ENCODE data around the gene RIMBP2. TPM values are rescaled to one million over a fixed set of nuclear protein-coding genes. Genes with fewer than 3 reads are reported as not detected.
A peak's percentile ranks its signal among the peaks of the same experiment; 100 is the strongest.

Gene RIMBP2
- total and polyA plus RNA-seq, 2 experiments from 2014 or later: 0.31 to 0.37 TPM

- 0 out of 2 replicates have a peak overlapping the region, but pooled peaks have one; percentile 10 for H2AFZ ChIP-seq
- H3K4me3 ChIP-seq: no peak overlapping the region
- H3K79me2 ChIP-seq (replicated peaks; ENCODE audit: insufficient read depth): no peaks in the 10 kb centered on the region
Observed at GRCh38 chr12:130398100-130398848, 317.8 kb downstream of the RIMBP2 start.

More at GRCh38 chr12:130398100-130398848, 317.8 kb downstream of the RIMBP2 start:
- H3K4me2 ChIP-seq: no peak overlapping the region
- peaks cover 94% of the 10 kb centered on the region for H3K9me3 Mint-ChIP-seq
- H4K20me1 ChIP-seq (replicated peaks; ENCODE audit: insufficient read depth): no peaks in the 10 kb centered on the region
- H3F3A ChIP-seq (replicated peaks; ENCODE audit: low read depth): no peaks in the 10 kb centered on the region
- H3K4me1 Mint-ChIP-seq: no peaks in the 10 kb centered on the region
- no peak overlapping the region for H3K27ac Mint-ChIP-seq
- H3K27me3 Mint-ChIP-seq (ENCODE audit: insufficient read depth, low read depth, poor library complexity): peaks cover 11% of the 10 kb centered on the region
- no peak overlapping the region for H3K27ac ChIP-seq (ENCODE audit: low read depth)
- DNase-seq (ENCODE audit: low spot score) (no peak), ATAC-seq (no peak)
- no peaks in the 10 kb centered on the region for H3K4me1 ChIP-seq (ENCODE audit: insufficient read depth)
- H3K4me3 Mint-ChIP-seq: no peak overlapping the region
- H3K27me3 ChIP-seq (ENCODE audit: insufficient read depth): no peaks in the 10 kb centered on the region
- TF ChIP-seq EZH2 (IDR thresholded peaks at IDR 0.05; ENCODE audit: low read depth, unreplicated experiment) (no peak), STAT1 (IDR thresholded peaks at IDR 0.05; ENCODE audit: unreplicated experiment) (no peak), ZNF331 (CRISPR knock-in tag; IDR thresholded peaks at IDR 0.05; ENCODE audit: low read depth) (no peak), EZH2phosphoT487 (IDR thresholded peaks at IDR 0.05; ENCODE audit: unreplicated experiment) (no peak), ETS1 (IDR thresholded peaks at IDR 0.05) (no peak), ZNF114 (CRISPR knock-in tag; IDR thresholded peaks at IDR 0.05) (no peak), NANOG (IDR thresholded peaks at IDR 0.05; ENCODE audit: borderline replicate concordance) (no peak), JUNB (IDR thresholded peaks at IDR 0.05; ENCODE audit: unreplicated experiment) (no peak), CTCF (conservative IDR thresholded peaks at IDR 0.05; ENCODE audit: low read depth in 2 of 2) (no peak), CREB1 (CRISPR knock-in tag; IDR thresholded peaks at IDR 0.05; ENCODE audit: low read depth) (no peak), ZNF462 (CRISPR knock-in tag; IDR thresholded peaks at IDR 0.05) (no peak)
- TF ChIP-seq, protein P1, sequence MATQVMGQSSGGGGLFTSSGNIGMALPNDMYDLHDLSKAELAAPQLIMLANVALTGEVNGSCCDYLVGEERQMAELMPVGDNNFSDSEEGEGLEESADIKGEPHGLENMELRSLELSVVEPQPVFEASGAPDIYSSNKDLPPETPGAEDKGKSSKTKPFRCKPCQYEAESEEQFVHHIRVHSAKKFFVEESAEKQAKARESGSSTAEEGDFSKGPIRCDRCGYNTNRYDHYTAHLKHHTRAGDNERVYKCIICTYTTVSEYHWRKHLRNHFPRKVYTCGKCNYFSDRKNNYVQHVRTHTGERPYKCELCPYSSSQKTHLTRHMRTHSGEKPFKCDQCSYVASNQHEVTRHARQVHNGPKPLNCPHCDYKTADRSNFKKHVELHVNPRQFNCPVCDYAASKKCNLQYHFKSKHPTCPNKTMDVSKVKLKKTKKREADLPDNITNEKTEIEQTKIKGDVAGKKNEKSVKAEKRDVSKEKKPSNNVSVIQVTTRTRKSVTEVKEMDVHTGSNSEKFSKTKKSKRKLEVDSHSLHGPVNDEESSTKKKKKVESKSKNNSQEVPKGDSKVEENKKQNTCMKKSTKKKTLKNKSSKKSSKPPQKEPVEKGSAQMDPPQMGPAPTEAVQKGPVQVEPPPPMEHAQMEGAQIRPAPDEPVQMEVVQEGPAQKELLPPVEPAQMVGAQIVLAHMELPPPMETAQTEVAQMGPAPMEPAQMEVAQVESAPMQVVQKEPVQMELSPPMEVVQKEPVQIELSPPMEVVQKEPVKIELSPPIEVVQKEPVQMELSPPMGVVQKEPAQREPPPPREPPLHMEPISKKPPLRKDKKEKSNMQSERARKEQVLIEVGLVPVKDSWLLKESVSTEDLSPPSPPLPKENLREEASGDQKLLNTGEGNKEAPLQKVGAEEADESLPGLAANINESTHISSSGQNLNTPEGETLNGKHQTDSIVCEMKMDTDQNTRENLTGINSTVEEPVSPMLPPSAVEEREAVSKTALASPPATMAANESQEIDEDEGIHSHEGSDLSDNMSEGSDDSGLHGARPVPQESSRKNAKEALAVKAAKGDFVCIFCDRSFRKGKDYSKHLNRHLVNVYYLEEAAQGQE (IDR thresholded peaks at IDR 0.05; ENCODE audit: unreplicated experiment): no peak
- H3K9me2 ChIP-seq (ENCODE audit: insufficient read depth): no peaks in the 10 kb centered on the region
- H3K36me3 Mint-ChIP-seq (ENCODE audit: low read depth): peaks cover 42% of the 10 kb centered on the region
- no peaks in the 10 kb centered on the region for H3K36me3 ChIP-seq (ENCODE audit: insufficient read depth)
